Natural killer cell treated with Interleukin-12 subunit alpha and Interleukin-12 subunit beta and Interleukin-15 and Interleukin-18, amount 100 ng/mL, for 72 hours (primary cell): ENCODE data around the gene BPIFB2. TPM values are rescaled to one million over a fixed set of nuclear protein-coding genes. Genes with fewer than 3 reads are reported as not detected.

ENCODE experiments used
- ATAC-seq, 2 donors: fragments of 150-1000 bp; cut with Tn5 transposase in 1 of 2; sonication (Bioruptor Pico), chemical (Tn5 transposase) in 1 of 2; 2 replicates each; pipeline ENCODE4 v1.10.0; 2021
- DNase-seq: peaks from one replicate; pipeline ENCODE4 v3.0.0; 2022; ENCODE audit warnings: low spot score
- H3K27ac Mint-ChIP-seq, 2 donors: 1 replicate in 1 of 2; 2 replicates in 1 of 2; pipeline ENCODE4 v1.8.0; 2022; ENCODE audit warnings: mixed read lengths in 2 of 2, mild to moderate bottlenecking in 1 of 2, moderate library complexity in 1 of 2
- H3K27me3 Mint-ChIP-seq, 2 donors: 1 replicate in 1 of 2; 2 replicates in 1 of 2; pipeline ENCODE4 v1.8.0; 2022; ENCODE audit warnings: mixed read lengths in 2 of 2
- H3K36me3 Mint-ChIP-seq: one replicate; pipeline ENCODE4 v1.8.0; 2022; ENCODE audit warnings: mixed read lengths
- H3K4me1 Mint-ChIP-seq, 2 donors: 1 replicate in 1 of 2; 2 replicates in 1 of 2; pipeline ENCODE4 v1.8.0; 2022; ENCODE audit warnings: low read depth in 2 of 2, mixed read lengths in 2 of 2, mild to moderate bottlenecking in 1 of 2
- H3K4me3 Mint-ChIP-seq: one replicate; pipeline ENCODE4 v1.8.0; 2022; ENCODE audit warnings: mixed read lengths
- H3K9me3 Mint-ChIP-seq: 2 replicates; pipeline ENCODE4 v1.8.0; 2022; ENCODE audit warnings: mixed read lengths
- total RNA-seq, 2 donors: library from RNA; stranded (reverse); gene quantifications; one replicate each; pipeline ENCODE4 v1.2.3, GENCODE V29; 2022

BPIFB2 gene
- total RNA-seq, 2 donors from 2014 or later, result not detected

DNA sequence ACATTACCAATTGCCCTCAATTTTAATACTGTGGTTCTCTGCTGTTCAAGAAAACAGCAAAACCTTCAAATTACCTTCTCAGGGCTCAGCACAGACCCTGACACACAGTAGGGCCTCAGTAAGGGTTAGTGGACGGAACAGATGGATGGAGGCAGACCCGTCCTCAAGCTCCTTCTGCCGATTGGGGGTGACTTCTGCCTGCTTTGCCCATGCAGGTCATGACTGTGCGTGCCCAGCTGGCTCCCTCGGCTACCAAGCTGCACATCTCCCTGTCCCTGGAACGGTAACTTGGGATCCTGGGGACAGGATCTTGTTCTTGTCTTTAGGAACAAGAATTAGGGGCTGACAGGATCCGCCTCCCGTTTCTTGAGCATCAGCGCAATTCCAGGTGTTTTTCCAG is 62.2 kb downstream of the BPIFB2 start:
- H3K4me1 Mint-ChIP-seq, result no peaks in the 10 kb centered on the region
- H3K27me3 Mint-ChIP-seq, result peaks cover 1 to 2% of the 10 kb centered on the region in 2 donors
- DNase-seq (no peak), ATAC-seq (no peak)
- no peak overlapping the region for H3K4me3 Mint-ChIP-seq
- H3K36me3 Mint-ChIP-seq, result no peaks in the 10 kb centered on the region
- H3K9me3 Mint-ChIP-seq, result no peaks in the 10 kb centered on the region
- H3K27ac Mint-ChIP-seq, result no peak overlapping the region

DNA sequence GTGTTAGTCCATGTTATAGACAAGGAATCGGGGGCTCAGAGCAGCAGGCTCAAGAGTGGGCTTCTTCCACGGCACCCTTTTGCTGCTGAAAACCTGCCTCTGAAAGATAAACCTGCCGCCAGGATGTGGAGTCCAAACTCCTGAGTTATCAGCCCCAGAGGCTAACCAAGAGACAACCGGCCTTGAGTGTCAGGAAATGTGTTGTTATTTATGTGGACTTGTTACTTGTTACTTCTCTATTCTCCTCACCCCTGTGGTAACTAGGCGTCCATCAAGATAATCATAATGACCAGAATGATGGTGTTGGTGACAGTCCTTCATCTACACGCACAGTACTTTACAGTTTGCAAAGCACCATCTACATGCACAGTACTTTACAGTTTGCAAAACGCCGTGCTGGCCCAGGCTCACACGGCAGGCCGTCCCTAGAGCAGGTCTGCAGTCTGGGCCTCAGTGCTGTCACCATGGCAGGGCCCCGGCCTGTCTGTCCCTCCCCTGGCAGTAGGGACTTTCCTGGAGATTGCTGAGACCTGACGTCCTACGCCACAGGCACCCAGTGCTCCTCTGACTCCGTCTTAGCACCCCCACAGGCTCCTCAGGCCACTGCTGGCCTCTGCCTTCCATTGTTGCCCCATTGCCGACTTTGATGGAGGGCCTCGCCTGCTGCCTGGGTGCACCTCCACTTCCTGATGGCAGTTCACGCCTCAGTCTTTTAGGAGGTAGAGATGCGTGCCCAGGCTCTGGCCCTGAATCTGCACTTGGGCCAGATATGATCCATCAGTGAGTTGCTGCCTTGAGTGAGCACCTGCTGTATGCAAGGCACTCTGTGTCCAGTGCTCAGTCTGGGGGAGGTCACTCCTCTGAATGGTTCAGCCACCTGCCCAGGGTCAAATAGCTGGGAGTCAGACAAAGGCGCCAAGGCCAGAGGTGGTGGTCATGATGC is 62.9 kb downstream of the BPIFB2 start:
- no peak overlapping the region for H3K4me3 Mint-ChIP-seq
- H3K27ac Mint-ChIP-seq, result no peak overlapping the region
- H3K36me3 Mint-ChIP-seq, result no peaks in the 10 kb centered on the region
- ATAC-seq (no peak), DNase-seq (no peak)
- no peaks in the 10 kb centered on the region for H3K9me3 Mint-ChIP-seq
- H3K4me1 Mint-ChIP-seq, result no peaks in the 10 kb centered on the region
- peaks cover 5 to 8% of the 10 kb centered on the region in 2 donors for H3K27me3 Mint-ChIP-seq

DNA sequence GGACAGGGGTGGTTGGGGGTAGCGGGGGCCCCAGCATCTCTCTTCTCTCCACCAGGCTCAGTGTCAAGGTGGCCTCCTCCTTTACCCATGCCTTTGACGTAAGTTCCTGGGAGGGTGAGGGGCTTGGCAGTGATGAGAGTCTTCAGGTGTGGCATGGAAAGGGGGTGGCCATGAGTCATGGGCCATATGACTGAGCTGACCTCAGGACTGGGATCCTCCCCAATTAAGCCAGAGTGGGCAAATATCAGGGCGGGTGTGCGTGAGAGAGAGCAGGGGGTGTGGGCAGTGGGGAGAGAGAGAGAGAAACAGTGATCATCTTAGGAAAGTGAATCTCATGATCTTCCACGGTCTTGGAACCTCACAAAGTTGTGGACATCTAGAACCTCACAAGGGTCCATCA is 63.7 kb downstream of the BPIFB2 start:
- ATAC-seq (no peak), DNase-seq (no peak)
- Mint-ChIP-seq H3K36me3 (no peaks in the 10 kb centered on the region), H3K27me3 (peaks cover 7 to 12% of the 10 kb centered on the region in 2 donors), H3K4me1 (no peaks in the 10 kb centered on the region), H3K27ac (no peak overlapping the region), H3K4me3 (no peak overlapping the region), H3K9me3 (no peaks in the 10 kb centered on the region)

DNA sequence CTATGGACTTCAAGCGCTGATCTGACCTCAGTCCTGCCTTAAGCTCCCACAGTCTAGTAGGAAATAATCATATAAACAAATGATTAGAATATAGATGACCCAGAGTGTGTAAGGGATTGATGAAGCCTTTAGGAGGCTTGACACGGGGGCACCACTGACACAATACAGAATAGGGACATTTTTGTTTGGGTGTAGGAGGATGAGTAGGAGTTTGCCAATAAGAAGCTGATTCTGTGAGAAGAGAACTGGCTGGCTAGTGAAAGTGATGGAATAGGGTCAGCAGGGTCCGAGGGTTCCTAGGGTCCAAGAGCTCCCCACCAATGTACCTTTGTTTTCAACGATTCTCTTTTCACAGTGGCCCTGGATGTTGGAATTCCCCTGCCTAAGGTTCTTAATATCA is 64.9 kb downstream of the BPIFB2 start:
- Mint-ChIP-seq H3K4me1 (no peaks in the 10 kb centered on the region), H3K27ac (no peak overlapping the region), H3K36me3 (no peaks in the 10 kb centered on the region), H3K9me3 (no peaks in the 10 kb centered on the region), H3K4me3 (no peak overlapping the region), H3K27me3 (peaks cover 7 to 12% of the 10 kb centered on the region in 2 donors)
- no peak for DNase-seq
- no peak for ATAC-seq

DNA sequence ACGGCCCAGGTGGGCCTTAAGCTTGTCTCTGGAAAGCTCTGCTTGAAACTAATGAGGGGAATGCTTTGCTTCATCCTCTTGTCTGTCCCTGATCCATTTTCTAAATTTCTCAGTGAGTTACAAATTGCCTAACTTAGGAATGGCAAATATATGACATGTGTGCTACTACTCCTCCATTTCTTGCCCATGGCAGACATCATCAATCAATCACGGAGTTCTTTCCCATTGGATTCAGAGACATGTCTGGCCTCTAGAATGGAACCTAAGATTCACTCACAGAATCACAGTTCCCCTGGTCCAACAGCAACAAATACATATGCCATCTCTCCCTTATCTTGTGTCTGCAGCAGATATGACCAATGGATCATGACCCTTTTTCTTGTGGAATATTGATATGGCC is 65.3 kb downstream of the BPIFB2 start:
- no peaks in the 10 kb centered on the region for H3K36me3 Mint-ChIP-seq
- H3K27me3 Mint-ChIP-seq, result peaks cover 7 to 12% of the 10 kb centered on the region in 2 donors
- H3K4me3 Mint-ChIP-seq, result no peak overlapping the region
- H3K27ac Mint-ChIP-seq, result no peak overlapping the region
- H3K9me3 Mint-ChIP-seq, result no peaks in the 10 kb centered on the region
- ATAC-seq (no peak), DNase-seq (no peak)
- no peaks in the 10 kb centered on the region for H3K4me1 Mint-ChIP-seq

Other genes with a start within 250 kb of the BPIFB2 start
- gene DNMT3B, start 245.3 kb upstream of the BPIFB2 start, total RNA-seq, result 1 to 10 TPM in 1 of 2 donors, under 1 TPM in 1; 0.81 to 2.2 TPM
- gene MAPRE1, start 187.8 kb upstream of the BPIFB2 start, total RNA-seq, result 100 to 1,000 TPM; 122 to 142 TPM
- gene EFCAB8, start 148.8 kb upstream of the BPIFB2 start, total RNA-seq, result 1 to 10 TPM in 1 of 2 donors, under 1 TPM in 1; 0.78 to 3.1 TPM
- not detected for gene SUN5, start 3.3 kb upstream of the BPIFB2 start, total RNA-seq
- gene BPIFB6, start 23.9 kb downstream of the BPIFB2 start, total RNA-seq, result not detected
- gene BPIFB3, start 46.2 kb downstream of the BPIFB2 start, total RNA-seq, result not detected
- gene BPIFB4, start 71.9 kb downstream of the BPIFB2 start, total RNA-seq, result not detected
- not detected for gene BPIFA2, start 160.5 kb downstream of the BPIFB2 start, total RNA-seq
- not detected for gene BPIFA3, start 209.6 kb downstream of the BPIFB2 start, total RNA-seq
- gene BPIFA1, start 228.3 kb downstream of the BPIFB2 start, total RNA-seq, result not detected